Endothelial cell of umbilical vein (primary cell): ENCODE data around the gene LAMC1.

Experiments
- EZH2 ChIP-seq: IDR thresholded peaks from 2 replicates; pipeline ENCODE4 v1.6.1; 2012; ENCODE audit warnings: borderline replicate concordance, low read depth, mild to moderate bottlenecking, moderate library complexity, low read length, inconsistent platforms; ENCODE audit not compliant: severe bottlenecking
- FOS ChIP-seq: IDR thresholded peaks from 2 replicates; pipeline ENCODE4 v1.6.1; 2011; ENCODE audit warnings: mild to moderate bottlenecking, low read length, moderate library complexity, borderline replicate concordance; ENCODE audit not compliant: insufficient read depth
- GATA2 ChIP-seq: IDR thresholded peaks from 2 replicates; pipeline ENCODE4 v1.7.0; 2011; ENCODE audit warnings: low read depth, mild to moderate bottlenecking, moderate library complexity, mixed read lengths, low read length; ENCODE audit not compliant: insufficient read length, insufficient read depth
- JUN ChIP-seq: IDR thresholded peaks from 2 replicates; pipeline ENCODE4 v1.6.1; 2011; ENCODE audit warnings: borderline replicate concordance, low read depth; ENCODE audit not compliant: insufficient read length, insufficient read depth
- MYC ChIP-seq: IDR thresholded peaks from one replicate; pipeline ENCODE4 v1.6.1; 2011; ENCODE audit warnings: mild to moderate bottlenecking, low read depth, low read length
- POLR2A ChIP-seq: IDR thresholded peaks from 2 replicates; pipeline ENCODE4 v1.6.1; 2012; ENCODE audit warnings: low read depth, mild to moderate bottlenecking, control low read depth, low read length
- POLR2AphosphoS5 ChIP-seq: IDR thresholded peaks from 2 replicates; pipeline ENCODE4 v1.6.1; 2012; ENCODE audit warnings: low read depth, mild to moderate bottlenecking, control low read depth, low read length, moderate library complexity; ENCODE audit not compliant: insufficient read depth
- TF ChIP-seq, protein P1 (sequence below), 2 donors: IDR thresholded peaks; 1 replicate in 1 of 2; 2 replicates in 1 of 2; pipeline ENCODE4 v1.5.1; 2011; ENCODE audit warnings: low read length in 2 of 2, mild to moderate bottlenecking in 2 of 2, moderate library complexity in 2 of 2, control low read depth in 1 of 2, inconsistent platforms in 1 of 2, low read depth in 1 of 2; ENCODE audit not compliant: insufficient read depth in 1 of 2; ENCODE audit errors: extremely low read depth in 1 of 2
- TF ChIP-seq, protein P2 (sequence below): IDR thresholded peaks from 2 replicates; pipeline ENCODE4 v1.6.1; 2011; ENCODE audit not compliant: insufficient read depth, insufficient read length

DNA sequence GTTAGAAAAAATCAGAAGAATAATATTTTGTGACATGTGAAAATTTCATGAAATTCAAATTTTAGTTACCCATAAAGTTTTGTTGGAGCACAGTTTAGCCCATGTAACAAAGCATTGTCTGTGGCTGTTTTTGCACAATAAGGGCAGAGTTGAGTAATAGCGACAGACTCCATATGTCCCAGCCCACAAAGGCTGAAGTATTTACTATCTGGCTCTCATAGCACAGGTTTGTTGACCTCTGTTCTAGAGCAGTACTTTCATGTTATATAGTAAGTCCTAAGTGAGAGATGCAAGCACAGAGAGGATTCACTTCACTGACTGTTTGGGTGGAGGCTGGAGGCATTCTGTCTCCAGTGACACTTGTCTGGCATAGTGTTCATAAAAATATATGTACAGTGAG, 6.8 kb downstream of the LAMC1 start:
- TF ChIP-seq, protein P1, sequence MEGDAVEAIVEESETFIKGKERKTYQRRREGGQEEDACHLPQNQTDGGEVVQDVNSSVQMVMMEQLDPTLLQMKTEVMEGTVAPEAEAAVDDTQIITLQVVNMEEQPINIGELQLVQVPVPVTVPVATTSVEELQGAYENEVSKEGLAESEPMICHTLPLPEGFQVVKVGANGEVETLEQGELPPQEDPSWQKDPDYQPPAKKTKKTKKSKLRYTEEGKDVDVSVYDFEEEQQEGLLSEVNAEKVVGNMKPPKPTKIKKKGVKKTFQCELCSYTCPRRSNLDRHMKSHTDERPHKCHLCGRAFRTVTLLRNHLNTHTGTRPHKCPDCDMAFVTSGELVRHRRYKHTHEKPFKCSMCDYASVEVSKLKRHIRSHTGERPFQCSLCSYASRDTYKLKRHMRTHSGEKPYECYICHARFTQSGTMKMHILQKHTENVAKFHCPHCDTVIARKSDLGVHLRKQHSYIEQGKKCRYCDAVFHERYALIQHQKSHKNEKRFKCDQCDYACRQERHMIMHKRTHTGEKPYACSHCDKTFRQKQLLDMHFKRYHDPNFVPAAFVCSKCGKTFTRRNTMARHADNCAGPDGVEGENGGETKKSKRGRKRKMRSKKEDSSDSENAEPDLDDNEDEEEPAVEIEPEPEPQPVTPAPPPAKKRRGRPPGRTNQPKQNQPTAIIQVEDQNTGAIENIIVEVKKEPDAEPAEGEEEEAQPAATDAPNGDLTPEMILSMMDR (IDR thresholded peaks at IDR 0.05; ENCODE audit: extremely low read depth in 1 of 2, insufficient read depth in 1 of 2, low read depth in 1 of 2, low read length in 2 of 2): no peak
- TF ChIP-seq POLR2A (no peak), POLR2AphosphoS5 (no peak), JUN (no peak), EZH2 (no peak), FOS (no peak), MYC (no peak), GATA2 (no peak)
- TF ChIP-seq, protein P2, sequence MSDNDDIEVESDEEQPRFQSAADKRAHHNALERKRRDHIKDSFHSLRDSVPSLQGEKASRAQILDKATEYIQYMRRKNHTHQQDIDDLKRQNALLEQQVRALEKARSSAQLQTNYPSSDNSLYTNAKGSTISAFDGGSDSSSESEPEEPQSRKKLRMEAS: no peak
